ENCODE results near the gene AIG1. TPM values are rescaled to one million over a fixed set of nuclear protein-coding genes. Genes with fewer than 3 reads are reported as not detected.

The AIG1 gene
- total RNA-seq, 3 donors from 2014 or later, result 18.5 to 21.5 (median 21.0) TPM

- Histone ChIP-seq H3K9me3 (no peaks in the 10 kb centered on the region), H3K4me3 (no peak overlapping the region), H3K4me1 (ENCODE audit: low read depth) (no peaks in the 10 kb centered on the region), H3K36me3 (ENCODE audit: low read depth) (no peaks in the 10 kb centered on the region)
- TF ChIP-seq, protein P1, sequence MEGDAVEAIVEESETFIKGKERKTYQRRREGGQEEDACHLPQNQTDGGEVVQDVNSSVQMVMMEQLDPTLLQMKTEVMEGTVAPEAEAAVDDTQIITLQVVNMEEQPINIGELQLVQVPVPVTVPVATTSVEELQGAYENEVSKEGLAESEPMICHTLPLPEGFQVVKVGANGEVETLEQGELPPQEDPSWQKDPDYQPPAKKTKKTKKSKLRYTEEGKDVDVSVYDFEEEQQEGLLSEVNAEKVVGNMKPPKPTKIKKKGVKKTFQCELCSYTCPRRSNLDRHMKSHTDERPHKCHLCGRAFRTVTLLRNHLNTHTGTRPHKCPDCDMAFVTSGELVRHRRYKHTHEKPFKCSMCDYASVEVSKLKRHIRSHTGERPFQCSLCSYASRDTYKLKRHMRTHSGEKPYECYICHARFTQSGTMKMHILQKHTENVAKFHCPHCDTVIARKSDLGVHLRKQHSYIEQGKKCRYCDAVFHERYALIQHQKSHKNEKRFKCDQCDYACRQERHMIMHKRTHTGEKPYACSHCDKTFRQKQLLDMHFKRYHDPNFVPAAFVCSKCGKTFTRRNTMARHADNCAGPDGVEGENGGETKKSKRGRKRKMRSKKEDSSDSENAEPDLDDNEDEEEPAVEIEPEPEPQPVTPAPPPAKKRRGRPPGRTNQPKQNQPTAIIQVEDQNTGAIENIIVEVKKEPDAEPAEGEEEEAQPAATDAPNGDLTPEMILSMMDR (IDR thresholded peaks at IDR 0.05), result no peak
- intact Hi-C loops (cut with DNase I, micrococcal nuclease), result no loop called here
- no peak for DNase-seq
- no peak for ATAC-seq
Measured at GRCh38 chr6:143233554-143234285, 173.0 kb downstream of the AIG1 start.

DNA sequence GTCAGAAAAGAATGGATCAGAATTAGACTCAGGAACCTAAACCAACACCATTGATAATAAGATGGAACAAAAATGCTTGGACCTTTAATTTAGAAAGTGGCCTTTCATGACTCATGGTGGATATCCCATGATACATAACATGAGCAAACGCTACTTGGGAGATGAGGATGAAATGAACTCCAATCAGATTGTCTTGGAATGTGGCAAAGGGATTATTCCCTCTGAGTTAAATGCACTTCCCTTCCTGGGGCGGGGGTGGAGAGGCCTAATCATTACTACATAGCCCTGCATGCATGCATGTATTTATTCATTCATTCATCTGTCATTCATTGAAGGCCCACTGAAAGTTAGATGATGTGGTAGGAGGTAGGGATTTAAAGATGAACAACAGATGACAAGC is 174.0 kb downstream of the AIG1 start:
- TF ChIP-seq, protein P1 (IDR thresholded peaks at IDR 0.05), result no peak
- Histone ChIP-seq H3K36me3 (ENCODE audit: low read depth) (no peaks in the 10 kb centered on the region), H3K9me3 (no peaks in the 10 kb centered on the region), H3K4me1 (ENCODE audit: low read depth) (no peaks in the 10 kb centered on the region), H3K4me3 (no peak overlapping the region)
- DNase-seq (no peak), ATAC-seq (no peak)
- intact Hi-C loops (cut with DNase I, micrococcal nuclease), result no loop called here

DNA sequence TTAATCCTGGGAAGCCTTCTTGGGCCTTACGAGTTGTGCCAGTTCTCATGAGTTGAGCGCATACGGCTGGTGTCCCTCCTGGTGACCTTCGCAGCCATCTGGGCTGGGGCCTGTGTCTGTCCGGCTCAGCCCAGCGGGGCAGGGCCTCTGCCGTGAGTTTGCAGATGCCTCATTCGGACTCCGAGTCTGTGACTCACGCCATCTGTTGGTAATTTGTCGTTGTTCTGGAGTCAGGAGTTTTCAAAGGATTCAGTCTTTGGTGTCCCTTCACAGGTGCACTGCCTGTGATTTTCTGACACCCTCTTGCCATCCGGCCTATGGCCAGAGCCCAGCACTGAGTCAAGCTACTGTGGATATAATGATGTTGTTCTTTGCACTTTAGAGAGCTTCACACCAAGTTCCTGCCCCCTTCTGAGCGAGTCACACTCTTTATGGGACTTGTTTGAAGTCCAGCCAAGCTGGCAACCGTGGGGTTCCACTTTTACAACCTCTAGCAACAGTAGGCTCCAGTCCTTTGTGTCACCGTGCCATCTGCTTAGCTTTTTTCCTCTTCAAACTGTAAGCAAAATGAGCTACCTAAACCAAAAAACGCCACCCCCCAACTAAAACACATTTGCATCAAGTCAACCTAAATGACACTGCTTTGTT is 175.6 kb downstream of the AIG1 start:
- peak; percentile 30 for ATAC-seq
- no peaks in the 10 kb centered on the region for H3K9me3 ChIP-seq
- H3K36me3 ChIP-seq (ENCODE audit: low read depth), result no peaks in the 10 kb centered on the region
- TF ChIP-seq, protein P1 (IDR thresholded peaks at IDR 0.05), result no peak
- H3K4me1 ChIP-seq (ENCODE audit: low read depth), result no peaks in the 10 kb centered on the region
- DNase-seq, result no peak
- intact Hi-C loops (cut with DNase I, micrococcal nuclease), result no loop called here
- no peak overlapping the region for H3K4me3 ChIP-seq

GRCh38 chr6:143238306-143238705 is 177.6 kb downstream of the AIG1 start:
- H3K36me3 ChIP-seq (ENCODE audit: low read depth), result no peaks in the 10 kb centered on the region
- H3K9me3 ChIP-seq, result no peaks in the 10 kb centered on the region
- DNase-seq, result no peak
- no peak overlapping the region for H3K4me3 ChIP-seq
- intact Hi-C loops (cut with DNase I, micrococcal nuclease), result no loop called here
- no peak for ATAC-seq
- TF ChIP-seq, protein P1 (IDR thresholded peaks at IDR 0.05), result no peak
- no peaks in the 10 kb centered on the region for H3K4me1 ChIP-seq (ENCODE audit: low read depth)

- no peak for DNase-seq
Measured at GRCh38 chr6:143241111-143241510, 180.4 kb downstream of the AIG1 start.

More at GRCh38 chr6:143241111-143241510, 180.4 kb downstream of the AIG1 start:
- Histone ChIP-seq H3K4me3 (no peak overlapping the region), H3K4me1 (ENCODE audit: low read depth) (no peaks in the 10 kb centered on the region), H3K36me3 (ENCODE audit: low read depth) (no peaks in the 10 kb centered on the region), H3K9me3 (no peaks in the 10 kb centered on the region)
- ATAC-seq, result no peak
- intact Hi-C loops (cut with DNase I, micrococcal nuclease), result no loop called here
- TF ChIP-seq, protein P1 (IDR thresholded peaks at IDR 0.05), result no peak
